ENCODE results near the gene DPP10. TPM values are rescaled to one million over a fixed set of nuclear protein-coding genes. Genes with fewer than 3 reads are reported as not detected.

The DPP10 gene
- total RNA-seq, 1 donor from 2014 or later: not detected

GRCh38 chr2:115389898-115390565 lies 947.6 kb downstream of the DPP10 start:
- no peak overlapping the region for H3K4me3 ChIP-seq
- H3K36me3 ChIP-seq: no peaks in the 10 kb centered on the region
- no peaks in the 10 kb centered on the region for H3K4me1 ChIP-seq
- intact Hi-C loops (cut with DNase I): no loop called here
- no peaks in the 10 kb centered on the region for H3K27me3 ChIP-seq
- H3K9me3 ChIP-seq: no peaks in the 10 kb centered on the region
- TF ChIP-seq CTCF (IDR thresholded peaks at IDR 0.05): no peak
- no peak for DNase-seq (ENCODE audit: low spot score in 2 of 2)
- H3K27ac ChIP-seq: no peak overlapping the region

DNA sequence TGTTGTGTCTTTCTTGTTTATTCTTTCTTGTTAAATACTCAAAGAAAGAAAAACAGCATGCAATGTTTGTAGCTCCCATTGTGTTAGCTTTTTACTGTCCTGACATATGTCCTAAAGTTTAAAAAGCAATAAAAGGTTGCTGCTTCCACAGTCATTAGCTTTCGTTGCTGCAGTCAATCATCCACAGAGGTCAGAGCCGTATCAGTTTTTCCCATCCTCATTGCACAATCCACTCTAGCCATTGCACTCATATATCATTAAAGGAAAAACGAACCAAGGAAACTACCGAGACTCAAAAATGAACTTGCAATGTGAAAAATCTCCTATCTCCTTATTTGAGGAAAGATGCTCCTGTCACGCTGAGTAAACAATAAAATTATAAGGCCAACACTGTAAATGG lies 954.1 kb downstream of the DPP10 start:
- Histone ChIP-seq H3K27me3 (no peaks in the 10 kb centered on the region), H3K9me3 (no peaks in the 10 kb centered on the region), H3K27ac (no peak overlapping the region), H3K4me3 (no peak overlapping the region), H3K4me1 (no peaks in the 10 kb centered on the region), H3K36me3 (no peaks in the 10 kb centered on the region)
- TF ChIP-seq CTCF (IDR thresholded peaks at IDR 0.05): no peak
- DNase-seq (ENCODE audit: low spot score in 2 of 2): no peak
- intact Hi-C loops (cut with DNase I): no loop called here

GRCh38 chr2:115400940-115401339 lies 958.5 kb downstream of the DPP10 start:
- H3K36me3 ChIP-seq: no peaks in the 10 kb centered on the region
- intact Hi-C loops (cut with DNase I): no loop called here
- H3K27me3 ChIP-seq: no peaks in the 10 kb centered on the region
- TF ChIP-seq CTCF (IDR thresholded peaks at IDR 0.05): no peak
- H3K27ac ChIP-seq: no peak overlapping the region
- no peak overlapping the region for H3K4me3 ChIP-seq
- no peak for DNase-seq (ENCODE audit: low spot score in 2 of 2)
- no peaks in the 10 kb centered on the region for H3K9me3 ChIP-seq
- no peaks in the 10 kb centered on the region for H3K4me1 ChIP-seq

DNA sequence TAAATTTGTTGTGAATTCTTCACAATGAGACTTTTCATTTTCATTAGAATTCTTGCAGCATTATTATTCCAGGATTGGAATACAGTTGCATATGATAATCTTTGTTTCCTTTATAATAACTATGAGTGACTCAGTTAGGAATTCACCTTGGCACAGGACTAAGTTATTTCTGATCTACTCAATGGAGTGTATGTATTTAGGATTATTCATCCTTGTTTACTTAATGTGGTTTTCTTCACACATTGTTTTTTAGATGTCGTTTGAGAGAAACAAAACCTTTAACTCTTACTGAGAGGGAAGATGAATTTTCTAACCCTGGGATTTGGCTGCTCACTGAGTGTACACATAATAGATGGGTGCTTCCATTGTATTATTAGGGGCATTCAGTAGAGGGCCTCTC lies 970.1 kb downstream of the DPP10 start:
- H3K9me3 ChIP-seq: no peaks in the 10 kb centered on the region
- no peaks in the 10 kb centered on the region for H3K27me3 ChIP-seq
- no peak overlapping the region for H3K27ac ChIP-seq
- intact Hi-C loops (cut with DNase I): no loop called here
- no peak for DNase-seq (ENCODE audit: low spot score in 2 of 2)
- H3K36me3 ChIP-seq: no peaks in the 10 kb centered on the region
- no peak overlapping the region for H3K4me3 ChIP-seq
- no peaks in the 10 kb centered on the region for H3K4me1 ChIP-seq
- no peak for TF ChIP-seq CTCF (IDR thresholded peaks at IDR 0.05)

DNA sequence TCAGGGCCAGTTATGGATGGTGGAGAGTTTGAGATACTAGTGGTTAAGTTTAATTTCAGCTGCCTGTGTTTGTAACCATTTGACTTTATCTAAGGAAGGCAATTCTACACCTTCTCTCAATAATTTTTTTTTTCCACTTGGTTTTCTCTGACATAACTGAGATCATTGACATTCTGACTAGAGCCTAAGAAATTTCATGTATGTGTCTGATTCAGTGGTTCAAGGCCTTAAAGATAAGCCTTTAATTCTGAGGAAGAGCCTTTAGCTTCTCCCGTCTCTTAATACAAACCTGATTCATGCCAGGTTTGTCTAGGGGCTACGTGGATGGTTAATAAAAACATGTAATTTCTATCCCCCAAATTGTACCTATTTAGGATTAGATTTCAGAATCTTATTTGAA lies 971.4 kb downstream of the DPP10 start:
- TF ChIP-seq CTCF (IDR thresholded peaks at IDR 0.05): no peak
- no peak overlapping the region for H3K4me3 ChIP-seq
- no peak overlapping the region for H3K27ac ChIP-seq
- H3K27me3 ChIP-seq: no peaks in the 10 kb centered on the region
- no peaks in the 10 kb centered on the region for H3K9me3 ChIP-seq
- no peak for DNase-seq (ENCODE audit: low spot score in 2 of 2)
- H3K36me3 ChIP-seq: no peaks in the 10 kb centered on the region
- intact Hi-C loops (cut with DNase I): no loop called here
- no peaks in the 10 kb centered on the region for H3K4me1 ChIP-seq

DNA sequence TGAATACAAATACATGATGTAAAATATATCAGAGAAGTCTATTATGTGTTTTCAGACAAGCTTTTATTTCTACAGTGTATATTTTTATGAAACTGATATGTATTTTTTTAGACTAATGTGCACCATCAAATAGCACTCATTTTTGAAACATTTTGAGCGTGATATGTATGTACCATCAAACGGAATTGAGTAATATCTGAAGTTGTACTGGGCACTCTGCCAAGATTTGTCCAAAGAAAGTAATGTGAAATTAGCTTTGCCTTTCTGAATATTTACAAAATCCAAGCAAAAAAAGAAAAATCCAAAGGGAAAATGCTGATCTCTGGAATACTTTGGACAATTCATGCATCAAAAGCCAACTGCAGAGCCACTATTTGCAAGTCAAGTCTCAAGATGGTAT lies 972.0 kb downstream of the DPP10 start:
- no peak overlapping the region for H3K27ac ChIP-seq
- no peak for TF ChIP-seq CTCF (IDR thresholded peaks at IDR 0.05)
- no peak overlapping the region for H3K4me3 ChIP-seq
- no peaks in the 10 kb centered on the region for H3K9me3 ChIP-seq
- intact Hi-C loops (cut with DNase I): no loop called here
- H3K27me3 ChIP-seq: no peaks in the 10 kb centered on the region
- no peaks in the 10 kb centered on the region for H3K4me1 ChIP-seq
- no peak for DNase-seq (ENCODE audit: low spot score in 2 of 2)
- H3K36me3 ChIP-seq: no peaks in the 10 kb centered on the region

Measured in ascending aorta (tissue), 2 donors.